A549 (cell line): Measurements from ENCODE around the gene ISCA2. TPM values are rescaled to one million over a fixed set of nuclear protein-coding genes. Genes with fewer than 3 reads are reported as not detected.

ENCODE experiments used
- ATAC-seq, 2 experiments: fragments of 200-7000 bp in 1 of 2; fragments of >200 bp in 1 of 2; cut with Nextera tagmentation in 1 of 2; cut with Tn5 transposase in 1 of 2; 3 replicates each; pipeline versions ENCODE4 v1.8.0 to v1.9.1; 2018 to 2020; ENCODE audit warnings: mild to moderate bottlenecking in 1 of 2, moderate library complexity in 1 of 2
- CTCF ChIA-PET: fragments of 300-600 bp; sonication (Branson Sonifier 250); formaldehyde crosslinking; extraction: SDS; loops from one replicate; lab custom pipeline; 2021; ENCODE audit warnings: antibody characterized with exemption, inconsistent platforms; lab: Yijun Ruan, JAX
- POLR2A ChIA-PET: fragments of 350-600 bp; formaldehyde crosslinking; extraction: SDS; loops from one replicate; lab custom pipeline; 2021; ENCODE audit warnings: antibody characterized with exemption, inconsistent platforms; lab: Yijun Ruan, JAX
- DNase-seq, 2 experiments: peaks; one replicate each; pipeline versions ENCODE4 v3.0.0 to v3.0.0-alpha.2; 2011 to 2016; ENCODE audit warnings: low read depth in 1 of 2, low spot score in 1 of 2
- FAIRE-seq: peaks from 2 replicates; lab custom pipeline; 2011; peaks lifted over from hg19 to GRCh38; lab: Jason Lieb, UNC
- H3K27ac ChIP-seq, 2 experiments: fragments of >200 bp; sonication (Bioruptor Twin); formaldehyde crosslinking; 3 replicates each; pipeline ENCODE4 v1.5.1; 2016 to 2017
- H3K4me1 ChIP-seq: fragments of >200 bp; sonication (Bioruptor Twin); formaldehyde crosslinking; 3 replicates; pipeline ENCODE4 v1.6.1; 2016
- H3K4me2 ChIP-seq: fragments of >200 bp; sonication (Bioruptor Twin); formaldehyde crosslinking; 3 replicates; pipeline ENCODE4 v1.6.1; 2016
- H3K4me3 ChIP-seq: fragments of >200 bp; sonication (Bioruptor Twin); formaldehyde crosslinking; 3 replicates; pipeline ENCODE4 v1.5.1; 2016
- H3K9me3 ChIP-seq: fragments of >200 bp; sonication (Bioruptor Twin); formaldehyde crosslinking; 3 replicates; pipeline ENCODE4 v1.6.1; 2016
- CBX2 ChIP-seq: fragments of 200-600 bp; sonication (generic); IDR thresholded peaks from 2 replicates; pipeline ENCODE4 v1.6.1; 2016; ENCODE audit warnings: low read depth, mild to moderate bottlenecking, borderline replicate concordance
- CTCF ChIP-seq: fragments of >200 bp; sonication (Bioruptor Twin); formaldehyde crosslinking; IDR thresholded peaks from 3 replicates; pipeline ENCODE4 v1.5.1; 2016
- EHF ChIP-seq: fragments of 250-450 bp; sonication (Bioruptor Pico); IDR thresholded peaks from 2 replicates; pipeline ENCODE4 v1.5.0; 2020; ENCODE audit warnings: mild to moderate bottlenecking
- ELK1 ChIP-seq: fragments of 150-350 bp; IDR thresholded peaks from 2 replicates; pipeline ENCODE4 v1.6.1; 2014; ENCODE audit warnings: low read depth, mild to moderate bottlenecking, low read length
- ESRRA ChIP-seq: fragments of 150-350 bp; IDR thresholded peaks from 2 replicates; pipeline ENCODE4 v1.6.1; 2014; ENCODE audit warnings: mild to moderate bottlenecking, low read length, borderline replicate concordance
- FOSB ChIP-seq: fragments of 250-450 bp; sonication (Bioruptor Pico); IDR thresholded peaks from 2 replicates; pipeline ENCODE4 v1.5.0; 2020; ENCODE audit warnings: mild to moderate bottlenecking, moderate library complexity
- FOSL2 ChIP-seq, 2 experiments: fragments of 450-650 bp in 1 of 2; fragments of >200 bp in 1 of 2; sonication (Bioruptor Twin) in 1 of 2; formaldehyde crosslinking; IDR thresholded peaks; 2 replicates each; pipeline versions ENCODE4 v1.5.0 to v1.6.1; 2016 to 2020; ENCODE audit warnings: mild to moderate bottlenecking in 1 of 2, moderate library complexity in 1 of 2
- FOXS1 ChIP-seq: fragments of 250-450 bp; sonication (Bioruptor Pico); IDR thresholded peaks from 2 replicates; pipeline ENCODE4 v1.5.0; 2020; ENCODE audit warnings: mild to moderate bottlenecking, moderate library complexity
- GATA3 ChIP-seq: IDR thresholded peaks from 2 replicates; pipeline ENCODE4 v1.6.1; 2012; ENCODE audit warnings: borderline replicate concordance
- HDAC2 ChIP-seq: fragments of 200-600 bp; sonication (generic); IDR thresholded peaks from 2 replicates; pipeline ENCODE4 v1.6.1; 2016
- HEYL ChIP-seq: fragments of 250-450 bp; sonication (Bioruptor Pico); IDR thresholded peaks from 2 replicates; pipeline ENCODE4 v1.8.0; 2021; ENCODE audit warnings: mild to moderate bottlenecking, moderate library complexity
- HOXB13 ChIP-seq: fragments of 250-450 bp; sonication (Bioruptor Pico); IDR thresholded peaks from 2 replicates; pipeline ENCODE4 v1.5.0; 2020; ENCODE audit warnings: low read depth, mild to moderate bottlenecking, moderate library complexity
- KDM1A ChIP-seq: fragments of 200-600 bp; sonication (generic); IDR thresholded peaks from 2 replicates; pipeline ENCODE4 v1.6.1; 2016; ENCODE audit warnings: low read depth, mild to moderate bottlenecking
- MAFK ChIP-seq: fragments of 450-650 bp; IDR thresholded peaks from 2 replicates; pipeline ENCODE4 v1.6.1; 2014; ENCODE audit not compliant: partially characterized antibody
- NPAS2 ChIP-seq: fragments of 250-450 bp; sonication (Bioruptor Pico); IDR thresholded peaks from 2 replicates; pipeline ENCODE4 v1.8.0; 2022; ENCODE audit warnings: mild to moderate bottlenecking, moderate library complexity, borderline replicate concordance
- NR3C1 ChIP-seq: fragments of >200 bp; sonication (Bioruptor Twin); formaldehyde crosslinking; IDR thresholded peaks from 3 replicates; pipeline ENCODE4 v1.6.1; 2017
- PBX3 ChIP-seq: IDR thresholded peaks from 2 replicates; pipeline ENCODE4 v1.6.1; 2012
- RAD21 ChIP-seq, 2 experiments: fragments of >200 bp in 1 of 2; sonication (Bioruptor Twin) in 1 of 2; formaldehyde crosslinking in 1 of 2; IDR thresholded peaks in 1 of 2; conservative IDR thresholded peaks in 1 of 2; 2 replicates in 1 of 2; 3 replicates in 1 of 2; pipeline ENCODE4 v1.6.1; 2012 to 2018; ENCODE audit warnings: inconsistent platforms in 1 of 2
- RARB ChIP-seq: fragments of 250-450 bp; sonication (Bioruptor Pico); IDR thresholded peaks from 2 replicates; pipeline ENCODE4 v1.8.0; 2021; ENCODE audit warnings: mild to moderate bottlenecking, moderate library complexity
- RFX5 ChIP-seq: fragments of 450-650 bp; IDR thresholded peaks from 2 replicates; pipeline ENCODE4 v1.7.1; 2014; ENCODE audit warnings: antibody characterized with exemption, mild to moderate bottlenecking, moderate library complexity
- SMC3 ChIP-seq: fragments of >200 bp; sonication (Bioruptor Twin); formaldehyde crosslinking; IDR thresholded peaks from 3 replicates; pipeline ENCODE4 v1.6.1; 2018; ENCODE audit warnings: inconsistent platforms
- TFCP2L1 ChIP-seq: fragments of 250-450 bp; sonication (Bioruptor Pico); IDR thresholded peaks from 2 replicates; pipeline ENCODE4 v1.5.0; 2021; ENCODE audit warnings: mild to moderate bottlenecking
- ZC3H11A ChIP-seq: fragments of 450-650 bp; IDR thresholded peaks from 2 replicates; pipeline ENCODE4 v1.6.1; 2014; ENCODE audit warnings: antibody characterized with exemption, mild to moderate bottlenecking
- ZFP36 ChIP-seq: fragments of 450-650 bp; IDR thresholded peaks from 2 replicates; pipeline ENCODE4 v1.6.1; 2014; ENCODE audit warnings: borderline replicate concordance; ENCODE audit not compliant: partially characterized antibody
- ZSCAN20 ChIP-seq: fragments of 250-450 bp; sonication (Bioruptor Pico); IDR thresholded peaks from 2 replicates; pipeline ENCODE4 v1.8.0; 2022; ENCODE audit warnings: mild to moderate bottlenecking, moderate library complexity
- WGBS: methylation state at CpG from one replicate; pipeline ENCODE4 v1.1.6; 2017; ENCODE audit errors: missing lambda C conversion rate; 5-methylcytosine and 5-hydroxymethylcytosine counted together
- polyA plus RNA-seq, 4 experiments: library from polyadenylated mRNA; depleted of rRNA in 3 of 4; stranded (reverse); fragments of >200 nt; fragmentation: RNase III in 1 of 4; extraction: RNeasy Plus Mini Kit Qiagen cat#74134 plus additional on column Dnase treatment in 1 of 4; gene quantifications; 2 replicates in 3 of 4; 3 replicates in 1 of 4; pipeline ENCODE4 v1.2.3, GENCODE V29; 2011 to 2017
- TF ChIP-seq, protein P1 (sequence below): fragments of >200 bp; sonication (Bioruptor Twin); formaldehyde crosslinking; IDR thresholded peaks from 3 replicates; pipeline ENCODE4 v1.6.1; 2016
- TF ChIP-seq, protein P2 (sequence below): fragments of >200 bp; sonication (Bioruptor Twin); formaldehyde crosslinking; IDR thresholded peaks from 2 replicates; pipeline ENCODE4 v1.6.1; 2016
- TF ChIP-seq, protein P3 (sequence below): IDR thresholded peaks from 2 replicates; pipeline ENCODE4 v1.6.1; 2012
- TF ChIP-seq, protein P4 (sequence below): IDR thresholded peaks from 2 replicates; pipeline ENCODE4 v1.6.1; 2012; ENCODE audit warnings: low read depth, borderline replicate concordance

The ISCA2 gene
- polyA plus RNA-seq, 2 of the 4 experiments (the other 2 are of a cell fraction), result 48.8 to 49.3 TPM

- no peak for FAIRE-seq
- no peak overlapping the region for H3K4me2 ChIP-seq
- no peak; a peak in 1 of 6 replicates for ATAC-seq
- 84% methylated on average over 13 of the region's 14 CpGs for WGBS
- DNase-seq, result no peak
- no peaks in the 10 kb centered on the region for H3K4me1 ChIP-seq
- POLR2A ChIA-PET, result no interaction called here
- CTCF ChIA-PET, result interaction anchor here (0.8 to 2.7 kb wide), 3 partner anchors 9 to 85 kb away, joined by 3 to 5 read pairs (median 4); no protein-coding TSS in a partner anchor
- no peak overlapping the region for H3K4me3 ChIP-seq
- TF ChIP-seq KDM1A, result no peak
- no peak for TF ChIP-seq PBX3
- TF ChIP-seq NR3C1, result no peak
- TF ChIP-seq FOSL2 (IDR thresholded peaks at IDR 0.05), result no peak
- TF ChIP-seq FOSL2 (CRISPR knock-in tag; IDR thresholded peaks at IDR 0.05), result no peak
- no peak for TF ChIP-seq TFCP2L1 (CRISPR knock-in tag)
- TF ChIP-seq HEYL (CRISPR knock-in tag), result no peak
- TF ChIP-seq, protein P1, sequence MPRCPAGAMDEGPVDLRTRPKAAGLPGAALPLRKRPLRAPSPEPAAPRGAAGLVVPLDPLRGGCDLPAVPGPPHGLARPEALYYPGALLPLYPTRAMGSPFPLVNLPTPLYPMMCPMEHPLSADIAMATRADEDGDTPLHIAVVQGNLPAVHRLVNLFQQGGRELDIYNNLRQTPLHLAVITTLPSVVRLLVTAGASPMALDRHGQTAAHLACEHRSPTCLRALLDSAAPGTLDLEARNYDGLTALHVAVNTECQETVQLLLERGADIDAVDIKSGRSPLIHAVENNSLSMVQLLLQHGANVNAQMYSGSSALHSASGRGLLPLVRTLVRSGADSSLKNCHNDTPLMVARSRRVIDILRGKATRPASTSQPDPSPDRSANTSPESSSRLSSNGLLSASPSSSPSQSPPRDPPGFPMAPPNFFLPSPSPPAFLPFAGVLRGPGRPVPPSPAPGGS, result no peak
- no peak for TF ChIP-seq ZFP36
- TF ChIP-seq SMC3, result no peak
- no peak for TF ChIP-seq MAFK
- TF ChIP-seq HDAC2, result no peak
- no peak for TF ChIP-seq ESRRA
- TF ChIP-seq RFX5, result no peak
- no peak for TF ChIP-seq ZSCAN20
- TF ChIP-seq EHF, result no peak
- no peak for TF ChIP-seq GATA3
- TF ChIP-seq RAD21 (conservative IDR thresholded peaks at IDR 0.05 in 1 of 2, IDR thresholded peaks at IDR 0.05 in 1 of 2), result no peak
- no peak overlapping the region for H3K27ac ChIP-seq
- no peaks in the 10 kb centered on the region for H3K9me3 ChIP-seq
Observed at GRCh38 chr14:74524076-74524811, 30.7 kb downstream of the ISCA2 start.

DNA sequence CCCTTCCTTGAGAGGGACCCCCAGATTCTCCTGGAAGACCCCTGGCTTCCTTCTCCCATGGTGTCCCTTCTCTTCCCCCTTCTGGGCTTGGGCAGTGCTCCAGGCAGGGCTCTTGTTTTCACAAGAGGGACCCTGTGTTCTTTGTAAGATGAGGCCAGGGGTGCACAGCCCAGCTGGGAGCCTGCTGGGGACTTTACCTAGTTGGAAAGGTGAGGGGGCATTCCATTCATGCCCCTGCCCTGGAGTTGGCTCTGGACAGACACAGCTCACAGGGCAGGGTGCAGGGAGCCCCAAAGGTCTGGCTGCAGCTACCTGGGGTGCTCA, 31.2 kb downstream of the ISCA2 start:
- ChIA-PET POLR2A (no interaction called here), CTCF (interaction anchor here (0.7 to 4.5 kb wide), 6 partner anchors 8 to 94 kb away, joined by 3 to 24 read pairs (median 4); no protein-coding TSS in a partner anchor)
- no peak for FAIRE-seq
- H3K27ac ChIP-seq, result no peak overlapping the region
- TF ChIP-seq, protein P2, sequence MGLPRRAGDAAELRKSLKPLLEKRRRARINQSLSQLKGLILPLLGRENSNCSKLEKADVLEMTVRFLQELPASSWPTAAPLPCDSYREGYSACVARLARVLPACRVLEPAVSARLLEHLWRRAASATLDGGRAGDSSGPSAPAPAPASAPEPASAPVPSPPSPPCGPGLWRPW, result no peak
- TF ChIP-seq ZC3H11A, result no peak
- no peak for TF ChIP-seq ESRRA
- TF ChIP-seq NPAS2 (CRISPR knock-in tag), result no peak
- TF ChIP-seq CBX2, result no peak
- TF ChIP-seq HOXB13 (CRISPR knock-in tag), result no peak
- no peak for TF ChIP-seq TFCP2L1 (CRISPR knock-in tag)
- no peak for TF ChIP-seq CTCF
- no peak for TF ChIP-seq FOSB (CRISPR knock-in tag)
- TF ChIP-seq, protein P3, sequence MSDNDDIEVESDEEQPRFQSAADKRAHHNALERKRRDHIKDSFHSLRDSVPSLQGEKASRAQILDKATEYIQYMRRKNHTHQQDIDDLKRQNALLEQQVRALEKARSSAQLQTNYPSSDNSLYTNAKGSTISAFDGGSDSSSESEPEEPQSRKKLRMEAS, result no peak
- no peak for TF ChIP-seq FOXS1 (CRISPR knock-in tag)
- TF ChIP-seq FOSL2 (IDR thresholded peaks at IDR 0.05), result no peak
- no peak for TF ChIP-seq FOSL2 (CRISPR knock-in tag; IDR thresholded peaks at IDR 0.05)
- no peak for TF ChIP-seq EHF
- TF ChIP-seq RARB, result no peak
- no peak for TF ChIP-seq ELK1
- TF ChIP-seq, protein P4, sequence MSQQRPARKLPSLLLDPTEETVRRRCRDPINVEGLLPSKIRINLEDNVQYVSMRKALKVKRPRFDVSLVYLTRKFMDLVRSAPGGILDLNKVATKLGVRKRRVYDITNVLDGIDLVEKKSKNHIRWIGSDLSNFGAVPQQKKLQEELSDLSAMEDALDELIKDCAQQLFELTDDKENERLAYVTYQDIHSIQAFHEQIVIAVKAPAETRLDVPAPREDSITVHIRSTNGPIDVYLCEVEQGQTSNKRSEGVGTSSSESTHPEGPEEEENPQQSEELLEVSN, result no peak
- DNase-seq, result no peak
- H3K4me2 ChIP-seq, result no peak overlapping the region
- no peak overlapping the region for H3K4me3 ChIP-seq
- no peaks in the 10 kb centered on the region for H3K9me3 ChIP-seq
- ATAC-seq, result no peak
- no peaks in the 10 kb centered on the region for H3K4me1 ChIP-seq
